Stimulated activated CD4-positive, alpha-beta T cell treated with anti-CD3 and anti-CD28 coated beads, Interleukin-15, amount 100 ng/mL, for 24 hours (primary cell): Measurements from ENCODE around the gene SYMPK.
"Not testable (repeated sequence)": the region's sequence is repeated elsewhere in the genome, so short reads cannot be mapped to it uniquely, and the experiment has no call there.

Experiments used
- DNase-seq: peaks from one replicate; pipeline ENCODE4 v3.0.0-alpha.2; 2020

SYMPK gene

DNA sequence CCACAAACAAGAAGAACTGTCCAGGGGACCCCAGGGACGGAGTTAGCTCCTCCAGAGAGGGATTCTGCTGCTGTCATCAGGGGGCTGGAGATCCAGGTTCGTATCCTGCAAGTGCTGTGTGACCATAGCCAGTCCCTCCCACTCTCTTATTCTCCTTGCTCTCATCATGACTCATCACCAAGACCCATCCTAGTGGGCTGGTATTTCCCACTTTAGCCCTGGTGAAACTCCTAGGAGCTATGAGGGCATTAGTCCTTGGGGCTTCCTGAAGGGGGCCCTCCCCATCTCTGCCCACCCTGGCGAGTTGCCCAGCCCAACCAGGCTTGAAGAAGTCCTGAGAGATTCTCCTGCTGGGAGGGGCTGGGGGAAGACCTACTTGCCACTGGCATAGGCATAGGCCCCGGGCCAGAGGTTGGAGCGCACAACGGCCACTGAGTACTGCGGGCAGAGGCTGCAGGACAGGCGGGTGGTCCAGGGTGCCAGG lies 62.8 kb downstream of the SYMPK start:
- DNase-seq: no peak

DNA sequence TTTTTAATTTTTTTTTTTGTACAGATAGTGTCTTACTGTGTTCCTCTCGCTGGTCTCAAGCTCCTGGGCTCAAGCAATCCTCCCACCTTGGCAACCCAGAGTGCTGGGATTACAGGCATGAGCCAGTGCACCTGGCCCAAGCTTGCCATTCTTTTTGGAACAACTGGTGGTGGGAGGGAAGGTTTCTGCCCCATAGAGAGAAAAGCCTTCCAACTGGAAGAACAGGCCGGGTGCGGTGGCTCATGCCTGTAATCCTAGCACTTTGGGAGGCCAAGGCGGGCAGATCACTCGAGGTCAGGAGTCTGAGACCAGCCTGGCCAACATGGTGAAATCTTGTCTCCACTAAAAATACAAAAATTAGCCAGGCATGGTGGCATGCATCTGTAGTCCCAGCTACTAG lies 63.4 kb downstream of the SYMPK start:
- DNase-seq: not testable (repeated sequence)

DNA sequence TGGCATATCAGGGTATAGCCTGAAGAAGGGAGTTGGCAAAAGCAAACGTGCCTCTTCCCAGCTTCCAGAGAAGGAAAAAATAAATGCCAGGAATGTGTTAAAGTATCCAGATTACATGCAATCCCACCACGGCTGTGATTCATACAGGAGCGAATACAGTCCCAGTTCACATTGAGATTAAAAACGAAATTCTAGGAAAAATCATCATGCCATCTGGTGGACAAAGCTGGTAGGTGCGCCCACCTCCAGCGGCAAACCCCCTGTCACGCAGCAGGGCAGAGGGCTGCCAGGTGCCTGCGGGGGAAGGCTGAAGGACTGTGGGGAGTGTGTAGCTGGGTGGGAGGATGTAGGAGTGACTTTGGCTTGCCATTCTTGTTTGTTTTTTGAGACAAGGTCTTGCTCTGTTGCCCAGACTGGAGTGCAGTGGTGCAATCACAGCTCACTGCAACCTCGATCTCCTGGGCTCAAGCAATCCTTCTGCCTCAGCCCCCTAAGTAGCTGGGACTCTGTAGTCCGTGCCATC lies 63.9 kb downstream of the SYMPK start:
- peak; percentile 67 for DNase-seq

DNA sequence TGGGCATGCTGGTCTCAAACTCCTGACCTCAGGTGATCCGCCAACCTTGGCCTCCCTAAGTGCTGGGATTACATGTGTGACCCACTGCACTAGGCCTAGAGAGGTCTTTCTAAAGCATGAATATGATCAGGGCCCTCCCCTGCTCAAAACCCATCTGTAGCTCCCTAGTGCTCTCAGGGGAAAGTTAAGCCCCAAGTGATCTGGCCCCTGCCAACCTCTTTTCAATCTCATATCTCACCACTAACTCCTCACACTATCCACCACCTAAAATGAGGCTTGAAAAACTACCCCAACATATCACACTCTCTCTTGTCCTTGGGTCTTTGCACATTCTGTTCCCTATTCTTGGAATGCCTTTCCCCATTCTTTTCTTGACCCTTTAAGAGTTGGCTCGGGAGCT lies 68.3 kb downstream of the SYMPK start:
- DNase-seq: no peak

DNA sequence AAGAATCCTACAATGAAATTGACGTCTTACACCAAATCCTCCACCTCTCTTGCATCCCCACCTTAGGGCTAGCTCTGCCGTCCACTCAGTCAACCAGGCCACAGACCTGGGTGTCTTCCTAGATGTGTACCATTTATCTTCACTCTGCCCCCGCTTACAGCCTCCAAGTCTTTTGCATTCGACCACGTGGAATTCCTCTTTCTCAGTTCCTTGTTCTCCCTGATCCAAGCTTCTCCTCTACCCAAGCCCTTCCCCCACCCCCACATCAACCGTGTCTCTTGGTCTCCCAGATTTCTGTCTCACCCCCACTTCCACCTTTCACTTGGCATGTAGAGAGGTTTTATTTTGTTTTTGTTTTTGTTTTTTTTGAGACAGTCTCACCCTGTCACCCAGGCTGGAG lies 69.1 kb downstream of the SYMPK start:
- DNase-seq: no peak

DNA sequence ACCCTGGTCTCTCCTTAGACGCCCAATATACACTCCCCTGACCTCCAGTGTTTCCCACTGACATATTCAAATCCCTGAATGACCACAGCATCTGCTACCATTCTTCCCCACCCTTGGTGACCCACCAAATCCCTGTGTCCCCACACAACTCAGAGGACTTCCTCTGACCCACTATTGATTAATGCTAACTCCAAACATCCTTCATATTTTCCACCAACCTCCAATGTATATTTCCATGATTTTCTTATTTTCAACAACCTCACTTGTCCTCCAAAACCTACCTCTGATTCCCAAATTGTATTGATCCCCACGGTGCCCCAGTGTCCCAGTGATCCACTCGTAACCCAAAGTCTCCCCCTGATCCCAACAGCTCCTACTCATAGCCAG lies 69.8 kb downstream of the SYMPK start:
- no peak for DNase-seq

DNA sequence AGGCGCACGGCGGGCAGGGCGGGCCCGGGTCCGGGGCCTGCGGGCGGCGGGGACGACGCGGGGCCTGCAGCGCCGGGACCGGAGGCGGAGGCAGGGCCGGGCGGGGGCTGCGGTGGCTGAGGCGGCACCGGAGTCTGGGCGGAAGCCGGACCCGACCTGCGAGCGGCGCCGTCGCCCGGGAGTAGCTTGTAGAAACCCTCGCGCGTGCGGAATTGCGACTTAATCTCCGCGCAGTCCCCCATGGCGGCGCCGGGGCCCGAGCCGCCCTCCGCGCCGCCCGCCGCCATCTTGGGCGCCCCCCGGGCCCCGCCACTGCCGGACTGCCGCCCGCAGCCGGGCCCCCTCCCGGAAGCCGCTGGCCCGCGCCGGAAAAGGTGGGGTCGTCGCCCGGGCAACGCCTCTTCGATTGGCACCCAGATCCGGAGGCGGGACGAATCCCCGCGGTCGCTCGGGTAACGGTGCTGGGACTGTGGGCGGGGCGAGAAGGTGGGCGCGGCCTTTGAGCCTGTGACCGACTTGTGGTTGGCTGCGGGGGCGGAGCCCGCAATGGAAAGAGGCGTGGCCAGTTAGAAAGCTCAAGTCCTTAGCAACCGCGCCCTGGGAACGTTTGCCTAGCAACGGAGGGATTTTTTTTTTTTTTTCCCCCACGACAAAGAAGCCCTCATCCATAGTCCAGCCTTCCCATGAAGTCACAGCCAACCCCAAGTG lies 70.3 kb downstream of the SYMPK start, which contains the start of gene DMWD:
Gene DMWD (minus strand): TSS at position 376 of the 708 bp plus-strand sequence. CDS start 89 bp downstream, at position 287.
- DNase-seq: peak; percentile 100

DNA sequence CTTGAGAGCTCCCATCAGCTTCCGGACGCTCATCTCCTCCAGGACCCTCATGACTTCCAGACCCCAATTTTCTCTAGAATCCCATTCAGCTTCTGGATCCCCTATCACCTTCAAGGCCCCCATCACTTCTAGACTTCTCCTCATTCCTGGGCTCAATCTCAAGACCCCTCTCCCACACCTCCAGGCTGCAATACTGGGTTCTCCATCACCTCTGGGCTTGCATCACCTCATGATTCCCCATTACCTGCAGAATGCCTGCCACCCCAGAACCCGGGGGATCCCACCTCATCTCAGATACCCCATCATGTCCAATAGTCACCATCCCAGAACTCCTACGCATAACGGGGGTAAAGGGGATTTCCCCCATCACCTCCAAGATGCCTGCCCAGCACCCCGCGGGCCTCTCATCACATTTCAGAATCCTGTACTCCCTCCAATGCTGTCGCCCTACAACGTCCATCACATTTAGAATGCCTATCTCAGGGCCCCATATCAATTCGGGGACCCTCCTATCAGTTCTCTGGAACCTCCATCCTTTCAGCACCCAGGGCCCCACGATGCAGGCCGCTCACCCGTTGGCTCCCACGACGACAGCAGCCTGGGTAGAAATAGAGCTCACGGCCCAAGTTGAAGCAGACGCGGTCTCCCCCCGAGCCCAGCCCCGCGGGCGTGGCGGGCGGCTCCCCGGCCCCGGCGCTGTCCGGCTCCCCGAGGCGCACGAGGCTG lies 71.0 kb downstream of the SYMPK start:
- peak; percentile 31 for DNase-seq

DNA sequence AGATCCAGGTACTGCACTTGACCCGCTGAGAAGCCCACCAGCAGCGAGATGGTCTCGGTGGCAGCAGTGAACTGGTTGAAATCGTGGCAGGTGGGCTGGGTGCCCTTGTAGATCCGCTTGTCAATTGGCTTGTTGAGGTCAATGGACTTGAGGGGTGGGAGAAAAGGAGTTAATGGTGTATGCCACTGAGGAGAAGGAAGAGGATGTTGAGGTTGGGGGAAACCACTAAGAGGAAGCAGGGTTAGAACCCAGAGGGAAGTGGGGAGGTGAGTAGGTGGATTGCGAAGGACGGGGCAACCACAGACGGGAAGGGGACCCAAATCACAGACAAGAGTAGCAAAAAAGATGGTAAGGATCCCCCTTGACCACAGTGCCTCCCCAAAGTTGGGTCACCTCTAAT lies 72.0 kb downstream of the SYMPK start:
- peak; percentile 44 for DNase-seq

DNA sequence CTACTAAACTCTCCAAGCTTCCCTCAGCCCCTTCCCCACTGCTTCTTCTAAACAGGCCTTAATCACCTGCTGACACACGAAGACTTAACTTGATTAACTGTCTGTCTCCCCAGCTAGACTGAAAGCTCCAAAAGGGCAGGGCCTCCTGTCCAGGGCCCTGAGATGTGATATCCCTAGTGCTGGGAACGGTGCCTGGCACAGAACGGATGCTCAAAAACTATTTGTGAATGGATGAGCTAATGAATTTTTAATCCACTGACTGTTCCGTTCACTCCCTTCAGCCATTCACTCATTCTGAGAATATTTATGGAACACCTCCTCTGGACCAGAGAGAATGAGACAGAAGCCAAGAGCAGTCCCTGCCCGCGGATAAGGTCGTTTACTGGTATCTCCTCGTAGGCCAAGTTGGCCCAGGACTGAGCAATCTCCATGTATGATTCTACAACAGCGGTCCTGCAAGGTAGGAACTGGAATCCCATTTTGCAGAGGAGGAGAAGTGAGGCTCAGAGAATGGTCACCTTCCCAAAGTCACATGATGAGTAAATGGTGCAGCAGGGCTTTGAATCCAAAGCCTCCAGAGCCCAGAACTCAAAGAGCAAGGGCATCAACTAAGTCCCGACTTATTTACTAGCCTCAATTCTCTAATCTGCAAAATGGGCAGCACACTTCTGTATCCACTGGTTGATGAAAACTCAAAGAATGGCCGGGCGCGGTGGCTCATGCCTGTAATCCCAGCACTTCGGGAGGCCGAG lies 73.7 kb downstream of the SYMPK start:
- DNase-seq: no peak

DNA sequence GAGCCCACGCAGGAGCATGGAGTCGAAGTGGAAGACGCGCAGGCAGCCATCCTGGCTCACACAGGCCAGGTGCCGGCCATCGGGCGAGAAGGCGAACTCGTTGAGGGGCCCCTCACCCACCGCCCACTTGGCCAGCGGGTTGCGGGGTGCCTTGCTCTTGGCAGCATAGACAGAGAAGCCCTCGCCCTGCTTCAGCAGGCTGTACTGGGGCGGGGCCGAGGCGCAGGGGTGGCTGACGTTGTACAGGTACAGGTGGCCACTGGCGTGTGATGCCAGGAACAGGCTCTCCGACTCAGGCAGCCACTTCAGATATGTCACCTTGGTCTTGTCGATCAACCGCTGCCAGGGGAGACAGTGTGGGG lies 76.4 kb downstream of the SYMPK start:
- DNase-seq: no peak

DNA sequence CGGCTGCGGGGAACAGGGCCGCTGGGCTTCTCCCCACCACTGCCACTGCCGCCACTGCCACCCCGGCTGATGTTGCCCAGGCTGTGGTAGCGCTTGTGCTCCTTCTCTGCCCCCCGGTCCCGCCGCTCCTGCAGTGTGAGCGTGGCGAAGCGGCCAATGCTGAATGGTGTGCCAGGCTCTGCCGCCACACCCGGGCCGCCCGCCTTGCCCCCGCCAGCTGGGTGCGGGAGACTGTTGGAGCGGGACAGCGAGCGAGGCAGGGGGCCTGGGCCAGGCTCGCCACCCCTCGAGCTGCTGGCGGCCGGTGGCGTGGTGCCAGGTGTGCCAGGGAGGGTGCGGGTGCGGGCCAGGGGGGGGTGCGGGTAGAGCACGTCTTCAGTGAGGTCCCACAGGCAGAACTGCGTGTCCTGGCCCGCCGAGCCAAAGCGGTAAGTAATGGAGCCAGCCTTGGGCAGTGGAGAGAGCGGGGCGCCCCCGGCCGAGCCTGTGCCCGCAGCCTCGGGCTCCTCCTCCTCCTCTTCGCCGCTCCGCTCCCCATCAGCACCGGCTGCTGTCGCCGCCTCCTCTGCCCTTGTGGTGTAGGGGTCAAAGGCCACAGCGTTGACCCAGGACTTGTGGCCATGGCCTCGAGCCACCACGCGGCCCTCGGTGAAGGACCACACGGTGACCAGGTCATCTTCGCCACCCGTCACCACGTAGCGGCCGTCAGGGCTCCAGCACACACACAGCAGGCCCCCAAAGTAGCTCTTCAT lies 77.0 kb downstream of the SYMPK start:
- DNase-seq: no peak

DNA sequence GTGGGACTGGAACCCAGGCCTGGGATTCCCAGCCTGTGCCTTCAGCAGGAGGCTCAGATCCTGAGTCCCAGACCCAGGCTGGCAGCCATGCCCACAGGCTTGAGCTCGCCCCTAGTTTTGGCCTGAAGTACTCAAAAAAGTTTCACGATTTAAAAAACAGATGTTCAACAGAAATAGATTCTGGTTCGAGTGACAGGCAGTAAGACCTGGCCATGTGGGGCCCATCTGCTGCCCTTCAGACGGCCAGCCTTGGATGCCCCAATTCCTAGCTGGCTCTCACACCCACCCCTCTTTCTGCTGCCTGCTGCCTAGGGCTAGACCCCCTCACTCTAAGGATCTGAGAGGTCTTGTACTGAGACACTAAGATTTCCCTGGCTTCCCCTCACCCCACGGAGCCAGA lies 77.8 kb downstream of the SYMPK start:
- no peak for DNase-seq

DNA sequence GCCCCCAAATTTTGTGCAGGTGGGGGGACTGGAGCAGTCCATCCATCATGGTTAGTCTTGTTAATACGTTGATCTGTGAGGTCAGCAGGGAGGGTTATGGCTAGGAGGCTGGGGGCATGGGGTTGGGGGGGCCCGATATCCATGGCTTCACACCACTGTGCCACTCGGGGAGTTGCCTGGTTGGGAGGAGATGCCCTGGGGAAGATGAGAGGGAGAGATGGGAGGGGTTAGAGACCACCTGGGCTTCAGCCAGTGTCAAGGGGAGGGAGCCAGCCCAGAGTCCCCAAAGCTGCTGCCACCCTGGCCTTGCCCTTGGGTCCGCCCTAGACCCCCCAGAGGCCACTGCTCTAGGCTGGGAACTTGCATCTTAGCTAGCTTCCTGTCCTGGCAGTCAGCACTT lies 78.9 kb downstream of the SYMPK start:
- DNase-seq: no peak

DNA sequence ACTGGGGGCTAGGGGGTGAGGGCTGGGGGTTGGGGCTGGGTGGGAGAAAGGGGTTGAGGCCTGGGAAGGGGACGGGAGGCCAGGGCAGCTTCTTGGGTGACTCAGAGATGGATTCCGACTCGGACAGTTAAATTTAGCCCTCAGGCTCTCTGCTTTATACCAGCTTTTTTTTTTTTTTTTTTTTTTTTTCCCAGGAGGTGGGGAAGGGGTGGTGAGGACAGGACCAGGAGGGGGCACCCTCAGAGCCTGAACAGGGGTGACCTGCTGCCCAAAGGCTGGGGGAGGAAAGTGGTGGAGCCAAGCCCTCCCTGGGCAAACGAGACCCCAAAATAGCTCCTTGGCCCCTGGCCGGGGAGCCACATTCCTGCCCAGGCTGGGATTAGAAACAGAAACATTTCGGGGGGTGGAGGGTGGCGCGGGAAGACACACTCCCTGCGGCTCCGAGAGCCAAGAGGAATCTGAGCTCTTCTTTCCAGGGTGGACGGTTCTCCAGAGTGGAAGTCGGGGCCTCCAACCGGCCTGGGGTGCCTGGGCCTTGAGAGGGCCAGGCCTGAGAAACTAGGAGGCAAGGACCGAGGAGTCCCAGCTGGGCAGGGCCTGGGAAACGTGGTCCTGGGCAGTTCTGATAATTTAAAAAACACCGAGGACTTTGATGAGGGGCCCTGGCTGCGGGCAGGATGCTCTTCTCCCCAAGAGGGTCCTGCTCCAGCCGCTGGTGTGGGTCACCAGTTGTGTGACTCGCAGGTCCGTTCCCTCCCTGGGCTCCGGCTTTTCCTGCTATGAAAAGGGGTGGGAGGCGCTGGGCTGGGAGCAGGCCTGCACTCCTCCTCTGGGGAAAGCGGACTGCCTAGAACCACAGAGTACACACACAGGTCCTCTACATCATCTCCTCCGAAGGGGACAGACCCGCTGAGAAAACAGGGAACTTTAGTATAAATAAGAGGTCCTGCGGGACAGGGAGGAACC lies 79.8 kb downstream of the SYMPK start:
- DNase-seq: no peak

DNA sequence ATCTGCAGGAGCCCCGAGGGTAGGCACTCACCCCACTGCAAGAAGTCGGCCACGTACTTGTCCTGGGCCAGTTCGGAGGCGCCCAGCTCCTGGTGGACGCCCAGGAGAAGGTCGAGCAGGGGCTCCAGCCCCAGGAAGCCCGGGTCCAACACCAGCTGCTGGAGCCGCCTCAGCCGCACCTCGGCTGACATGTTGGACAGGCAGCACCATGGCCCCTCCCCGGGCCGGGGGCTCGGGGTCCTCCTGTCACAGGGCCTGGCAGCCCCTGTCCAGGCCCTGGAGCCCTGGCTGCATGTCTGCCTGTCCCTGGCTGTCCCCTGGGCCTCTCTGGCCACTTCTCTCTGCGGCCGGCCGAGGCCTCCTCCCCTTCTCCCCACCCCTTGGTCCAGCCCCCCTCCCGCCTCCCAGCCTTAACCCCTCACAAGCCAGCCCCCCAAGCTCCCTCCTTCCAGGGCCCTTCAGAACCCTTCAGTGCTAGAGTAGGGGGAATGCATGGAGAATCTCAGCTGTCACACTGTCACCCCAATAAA lies 80.7 kb downstream of the SYMPK start, which contains the start of gene DMPK:
Gene DMPK (minus strand): TSS at position 329 of the 530 bp plus-strand sequence. CDS start 138 bp downstream, at position 191.
- no peak for DNase-seq

DNA sequence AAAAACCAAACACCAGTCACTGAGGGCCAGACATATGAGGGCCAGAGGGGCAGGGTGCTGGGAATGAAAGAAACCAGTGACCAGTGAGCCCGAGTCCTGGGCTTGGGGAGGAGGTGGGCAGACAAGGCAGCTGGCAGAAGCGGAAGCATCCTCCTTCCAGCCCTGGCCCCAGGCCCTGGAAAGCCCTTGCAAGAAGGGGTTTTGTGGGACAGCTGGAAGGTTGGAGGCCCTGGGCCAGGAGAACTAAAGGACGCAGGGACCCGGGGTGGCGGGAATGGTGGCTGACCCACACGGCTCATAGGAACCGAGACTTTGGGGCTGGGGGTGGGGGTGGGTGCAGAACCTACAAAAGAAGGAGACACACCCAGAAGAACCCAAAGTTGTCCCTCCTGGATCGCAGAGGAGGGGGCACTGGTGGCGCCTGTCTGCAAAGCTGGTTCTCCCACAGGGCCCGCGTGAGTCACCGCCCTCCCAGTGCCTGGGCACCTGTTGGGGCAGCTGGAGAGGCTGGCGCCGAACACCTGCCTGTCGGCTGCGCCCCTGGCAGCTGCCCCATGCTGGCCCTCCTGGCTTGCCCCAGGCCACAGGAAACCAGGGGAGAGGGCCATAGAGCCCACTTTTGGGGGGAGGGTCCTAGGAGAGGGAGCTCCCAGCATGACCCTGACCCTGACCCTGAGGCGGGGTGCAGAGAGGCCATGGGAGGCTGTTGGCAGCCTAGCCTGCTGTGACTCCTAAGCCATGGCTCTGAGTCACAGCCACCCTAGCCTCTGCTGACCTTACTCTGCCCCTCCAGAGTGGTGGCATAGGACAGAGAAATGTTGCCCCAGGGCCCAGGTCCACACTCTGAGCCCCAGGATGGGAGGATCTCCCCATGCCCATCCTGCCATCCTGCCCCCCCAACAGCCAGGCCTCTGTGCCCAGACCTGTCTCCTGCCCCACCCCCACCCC lies 81.5 kb downstream of the SYMPK start:
- no peak for DNase-seq

DNA sequence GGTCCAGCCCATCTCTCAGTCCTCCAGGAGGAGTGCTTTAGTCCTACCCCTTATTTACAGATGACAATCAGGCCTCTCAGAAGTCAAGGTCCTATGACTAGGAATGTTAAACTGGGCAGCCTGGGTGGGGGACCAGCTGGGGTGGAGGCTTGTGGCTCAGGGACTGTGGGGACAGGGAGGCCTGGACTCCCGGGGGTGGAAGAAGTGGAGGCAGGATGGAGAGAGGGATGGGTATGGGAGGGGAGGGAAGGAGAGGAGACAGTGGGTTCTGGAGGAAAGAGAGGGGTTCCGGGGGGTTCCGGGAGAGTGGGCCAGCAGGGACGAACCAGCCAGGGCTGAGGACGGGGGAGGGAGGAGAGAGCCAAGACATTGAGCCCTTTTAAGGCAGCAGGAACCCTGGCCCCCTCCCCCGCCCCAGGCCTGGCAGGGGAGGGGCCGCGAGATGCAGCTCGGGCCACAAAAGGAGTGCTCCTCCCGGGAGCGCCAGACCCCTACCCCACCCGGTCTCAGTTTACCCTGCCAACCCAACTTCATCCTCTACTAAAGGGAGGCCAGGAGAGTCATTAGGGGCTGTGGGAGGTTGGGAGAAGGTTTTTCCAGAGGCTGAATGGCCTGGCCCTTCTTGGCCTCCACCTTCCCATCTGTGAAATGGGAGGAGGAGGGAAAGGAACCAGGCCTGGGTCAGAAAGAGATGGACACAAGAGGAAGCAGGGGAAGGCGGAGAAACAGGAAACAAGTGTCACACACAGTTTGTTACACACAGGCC lies 82.3 kb downstream of the SYMPK start:
- no peak for DNase-seq

DNA sequence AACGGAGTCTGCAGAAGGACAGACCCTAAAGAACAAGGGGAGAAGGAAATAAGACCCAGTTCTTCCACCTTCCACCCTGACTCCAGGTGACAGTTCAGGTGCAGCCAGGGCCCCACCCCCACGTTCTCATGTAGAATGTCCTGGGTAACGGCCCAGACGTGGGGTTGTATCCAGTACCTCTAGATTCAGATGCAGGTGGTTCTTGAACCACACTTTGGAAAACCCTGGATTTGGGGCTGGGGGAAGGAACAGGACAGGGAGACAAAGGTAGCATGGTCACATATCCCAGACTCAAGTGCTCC lies 82.8 kb downstream of the SYMPK start:
- no peak for DNase-seq
